ENCODE measurements around the gene CD80.
"Not testable (repeated sequence)": the region's sequence is repeated elsewhere in the genome, so short reads cannot be mapped to it uniquely, and the experiment has no call there.

Gene CD80

DNA sequence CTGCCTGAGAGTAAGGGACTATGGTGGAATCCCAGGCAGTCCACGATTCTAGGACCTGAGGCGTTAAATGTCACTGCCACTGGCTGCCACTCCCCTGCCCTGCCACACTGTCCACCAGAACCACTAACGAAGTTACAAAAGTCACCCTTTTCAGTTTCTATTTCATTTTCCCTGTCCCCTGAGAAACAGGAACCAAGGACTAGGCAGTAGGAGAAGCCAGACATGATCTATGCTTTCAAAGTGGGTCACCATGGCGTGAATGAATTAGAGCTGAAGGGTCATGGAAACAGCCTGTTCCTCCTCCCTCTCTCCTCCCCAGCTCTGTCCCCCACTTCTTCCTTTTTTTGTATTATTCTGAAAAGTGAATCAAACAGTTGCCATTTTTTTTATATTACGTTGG, 10.8 kb upstream of the CD80 start:
- H3K9me3 Mint-ChIP-seq, result no peaks in the 10 kb centered on the region
- H3K27ac Mint-ChIP-seq, result no peak overlapping the region
- H3K4me1 Mint-ChIP-seq, result peaks cover 7% of the 10 kb centered on the region
- H3K4me3 Mint-ChIP-seq, result no peak overlapping the region
- H3K36me3 Mint-ChIP-seq, result no peaks in the 10 kb centered on the region
- no peak for DNase-seq
- CTCF ChIA-PET, result no interaction called here
- peaks cover 48% of the 10 kb centered on the region for H3K27me3 Mint-ChIP-seq

- Mint-ChIP-seq H3K27ac (no peak overlapping the region), H3K27me3 (peaks cover 52% of the 10 kb centered on the region), H3K4me3 (no peak overlapping the region), H3K9me3 (no peaks in the 10 kb centered on the region), H3K4me1 (peaks cover 7% of the 10 kb centered on the region), H3K36me3 (peaks cover 2% of the 10 kb centered on the region)
- DNase-seq, result no peak
- CTCF ChIA-PET, result no interaction called here
These were observed 9.7 kb upstream of the CD80 start for GRCh38 chr3:119569156-119569555.

- CTCF ChIA-PET, H3K9me3 Mint-ChIP-seq, H3K36me3 Mint-ChIP-seq, DNase-seq, H3K27ac Mint-ChIP-seq, H3K4me3 Mint-ChIP-seq: not testable (repeated sequence)
- Mint-ChIP-seq H3K27me3 (peaks cover 18% of the 10 kb centered on the region), H3K4me1 (peaks cover 25% of the 10 kb centered on the region)
These were observed 3.9 kb upstream of the CD80 start for GRCh38 chr3:119563334-119563733.

DNA sequence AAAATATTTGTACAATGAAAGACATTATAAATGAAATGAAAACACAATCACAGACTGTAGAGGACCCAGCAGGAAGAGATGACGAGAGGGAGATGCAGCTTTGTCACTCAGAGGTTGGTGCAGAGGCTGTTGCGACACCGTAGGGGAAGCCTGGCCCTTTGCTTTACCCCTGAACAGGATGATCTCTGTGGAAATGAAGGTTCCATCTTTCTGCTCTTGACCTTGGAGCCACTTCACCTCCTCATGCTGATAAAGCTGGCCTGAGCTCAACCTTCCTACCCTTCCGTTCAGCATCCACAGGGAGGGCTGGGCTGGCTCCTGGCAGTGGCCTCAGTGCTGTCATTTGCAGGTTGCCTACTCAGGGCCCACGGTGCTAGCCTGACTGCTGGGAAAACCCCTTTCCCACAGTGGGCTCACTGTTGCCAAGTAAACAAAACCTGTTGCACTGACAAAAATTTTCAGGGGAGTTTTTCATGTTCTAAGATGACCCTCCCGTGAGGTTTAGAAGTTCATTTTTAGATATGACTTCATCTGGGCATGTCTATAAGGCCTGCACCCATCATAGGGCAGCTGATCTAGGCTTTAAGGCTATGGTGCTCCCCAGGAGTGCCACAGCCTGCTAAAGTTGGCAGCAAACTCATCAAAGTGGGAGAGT, 3.0 kb upstream of the CD80 start:
- H3K36me3 Mint-ChIP-seq, result peaks cover 5% of the 10 kb centered on the region
- DNase-seq, result no peak
- H3K4me1 Mint-ChIP-seq, result peaks cover 34% of the 10 kb centered on the region
- peaks cover 9% of the 10 kb centered on the region for H3K27me3 Mint-ChIP-seq
- H3K4me3 Mint-ChIP-seq, result no peak overlapping the region
- no peak overlapping the region for H3K27ac Mint-ChIP-seq
- CTCF ChIA-PET, result no interaction called here
- H3K9me3 Mint-ChIP-seq, result no peaks in the 10 kb centered on the region

- Mint-ChIP-seq H3K4me3 (no peak overlapping the region), H3K36me3 (peaks cover 27% of the 10 kb centered on the region), H3K9me3 (no peaks in the 10 kb centered on the region), H3K27ac (no peak overlapping the region), H3K27me3 (peaks cover 7% of the 10 kb centered on the region), H3K4me1 (peaks cover 57% of the 10 kb centered on the region)
- no peak for DNase-seq
- CTCF ChIA-PET, result interaction anchor here (0.6 to 2.3 kb wide), 10 partner anchors 34 to 332 kb away, joined by 3 to 10 read pairs (median 4); partner anchors contain the start of gene TMEM39A
These were observed 746 bp upstream of the CD80 start for GRCh38 chr3:119560160-119560559.

DNA sequence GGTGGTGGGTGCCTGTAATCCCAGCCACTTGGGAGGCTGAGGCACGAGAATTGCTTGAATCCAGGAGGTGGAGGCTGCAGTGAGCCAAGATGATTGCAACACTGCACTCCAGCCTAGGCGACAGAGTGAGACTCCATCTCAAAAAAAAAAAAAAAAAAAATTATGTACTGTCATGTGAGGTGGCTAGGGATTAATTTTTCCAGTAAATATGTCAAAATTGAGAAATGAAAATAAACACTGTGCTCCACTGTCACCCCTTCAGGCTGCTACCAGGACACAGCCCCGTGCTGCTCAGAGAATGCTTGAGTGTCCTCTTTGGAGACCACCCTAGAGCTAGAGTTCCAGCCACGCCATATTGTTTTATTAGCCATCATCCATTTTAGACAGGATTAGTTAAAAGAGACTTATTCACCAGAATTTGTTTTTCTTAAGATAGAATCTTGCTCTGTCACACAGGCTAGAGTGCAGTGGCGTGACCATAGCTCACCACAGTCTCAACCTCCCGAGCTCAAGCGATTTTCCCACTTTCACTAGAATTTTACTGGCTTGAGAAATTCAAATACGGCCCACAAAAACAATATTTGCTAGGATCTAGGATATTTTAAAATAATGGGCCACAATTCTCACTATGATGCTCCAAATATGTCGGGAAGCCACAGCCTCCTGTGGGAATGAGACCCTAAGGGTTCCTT, 642 bp downstream of the CD80 start:
- H3K9me3 Mint-ChIP-seq, result no peaks in the 10 kb centered on the region
- peak overlapping the region; percentile 70 for H3K4me3 Mint-ChIP-seq
- peak overlapping the region; percentile 81 for H3K27ac Mint-ChIP-seq
- H3K36me3 Mint-ChIP-seq, result peaks cover 35% of the 10 kb centered on the region
- peaks cover 3% of the 10 kb centered on the region for H3K27me3 Mint-ChIP-seq
- peaks cover 70% of the 10 kb centered on the region for H3K4me1 Mint-ChIP-seq
- no peak for DNase-seq
- CTCF ChIA-PET, result interaction anchor here (0.7 to 2.3 kb wide), 8 partner anchors 19 to 284 kb away, joined by 3 to 10 read pairs (median 4); partner anchors contain the start of gene TMEM39A

- Mint-ChIP-seq H3K27ac (peak overlapping the region; percentile 81), H3K27me3 (peaks cover 3% of the 10 kb centered on the region), H3K36me3 (peaks cover 39% of the 10 kb centered on the region), H3K4me1 (peaks cover 72% of the 10 kb centered on the region), H3K4me3 (peak overlapping the region; percentile 70), H3K9me3 (no peaks in the 10 kb centered on the region)
- CTCF ChIA-PET, result no interaction called here
- peak; percentile 54 for DNase-seq
These were observed 1.5 kb downstream of the CD80 start for GRCh38 chr3:119557877-119558269.

DNA sequence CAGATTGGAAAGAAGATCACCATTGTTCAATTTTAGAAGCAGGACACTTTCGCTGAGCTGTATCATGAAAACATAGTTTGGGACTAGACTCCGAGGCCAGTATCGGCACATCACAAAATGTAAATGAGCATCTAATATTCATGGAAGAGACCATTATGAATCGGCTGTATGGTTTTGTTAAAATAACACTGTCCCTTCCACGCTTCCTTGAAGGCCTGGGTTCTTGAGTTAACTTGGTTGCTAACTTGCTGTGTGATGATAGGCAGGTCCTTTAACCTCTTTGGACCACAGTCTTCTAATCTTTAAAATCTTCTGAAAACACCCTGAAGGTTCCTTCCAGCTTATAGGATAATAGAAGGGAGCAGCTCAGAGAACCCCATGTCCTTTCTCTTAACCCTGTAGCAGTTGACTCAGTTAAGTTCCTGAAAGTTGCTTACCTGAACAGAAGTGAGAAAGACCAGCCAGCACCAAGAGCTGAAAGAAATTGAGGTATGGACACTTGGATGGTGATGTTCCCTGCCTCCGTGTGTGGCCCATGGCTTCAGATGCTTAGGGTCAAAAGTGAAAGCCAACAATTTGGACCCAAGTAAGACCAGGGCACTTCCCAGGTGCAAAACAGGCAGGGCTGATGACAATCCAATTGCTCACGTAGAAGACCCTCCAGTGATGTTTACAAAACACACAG, 2.1 kb downstream of the CD80 start:
- peak overlapping the region; percentile 70 for H3K4me3 Mint-ChIP-seq

GRCh38 chr3:119555929-119556328, 3.5 kb downstream of the CD80 start:
- no peaks in the 10 kb centered on the region for H3K27me3 Mint-ChIP-seq
- peaks cover 70% of the 10 kb centered on the region for H3K4me1 Mint-ChIP-seq
- peak overlapping the region; percentile 70 for H3K4me3 Mint-ChIP-seq
- H3K36me3 Mint-ChIP-seq, result peaks cover 49% of the 10 kb centered on the region
- CTCF ChIA-PET, result interaction anchor here (0.8 kb wide), 1 partner anchor 336 kb away, joined by 3 read pairs; no protein-coding TSS in a partner anchor
- DNase-seq, result no peak
- no peaks in the 10 kb centered on the region for H3K9me3 Mint-ChIP-seq
- no peak overlapping the region for H3K27ac Mint-ChIP-seq

More for the DNA sequence above, 2.1 kb downstream of the CD80 start:
- Mint-ChIP-seq H3K27me3 (peaks cover under 1% of the 10 kb centered on the region), H3K4me1 (peaks cover 69% of the 10 kb centered on the region), H3K27ac (peak overlapping the region; percentile 81), H3K36me3 (peaks cover 41% of the 10 kb centered on the region), H3K9me3 (no peaks in the 10 kb centered on the region)
- CTCF ChIA-PET, result no interaction called here
- DNase-seq, result no peak

- Mint-ChIP-seq H3K36me3 (peaks cover 52% of the 10 kb centered on the region), H3K4me1 (peaks cover 67% of the 10 kb centered on the region), H3K9me3 (no peaks in the 10 kb centered on the region), H3K27me3 (no peaks in the 10 kb centered on the region), H3K4me3 (peak overlapping the region; percentile 70), H3K27ac (no peak overlapping the region)
- DNase-seq, result no peak
- CTCF ChIA-PET, result no interaction called here
These were observed 4.1 kb downstream of the CD80 start for GRCh38 chr3:119555309-119555735.

DNA sequence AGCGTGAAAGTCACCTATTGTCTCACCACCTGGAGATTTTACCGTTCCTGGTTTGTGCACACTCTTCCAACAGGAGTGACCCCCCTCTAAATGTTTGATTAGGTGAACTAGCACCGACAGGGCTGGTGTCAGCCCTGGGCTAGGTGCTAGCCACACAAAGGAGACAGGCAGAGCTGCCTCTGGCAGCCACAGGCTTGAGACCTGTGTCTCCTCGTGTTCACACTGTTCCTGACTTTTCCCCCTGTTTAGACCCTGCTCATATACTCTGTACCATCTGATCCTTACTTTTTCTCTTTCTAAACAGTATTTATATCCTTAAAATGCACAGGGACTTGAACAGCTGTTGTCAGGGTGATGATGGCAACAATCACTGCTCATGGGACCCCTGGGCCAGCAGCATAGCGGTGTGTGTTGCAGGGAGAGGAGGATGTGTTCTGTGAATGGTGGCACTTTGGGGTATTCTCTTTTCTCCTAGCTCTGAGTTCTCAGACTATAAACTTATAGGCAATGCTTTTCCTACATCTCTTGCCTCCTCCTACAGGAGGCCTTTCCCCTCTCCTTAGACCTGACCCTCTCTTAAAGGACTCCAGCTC, 5.5 kb downstream of the CD80 start:
- Mint-ChIP-seq H3K4me3 (no peak overlapping the region), H3K27me3 (no peaks in the 10 kb centered on the region), H3K9me3 (no peaks in the 10 kb centered on the region), H3K36me3 (peaks cover 58% of the 10 kb centered on the region), H3K27ac (no peak overlapping the region), H3K4me1 (peaks cover 59% of the 10 kb centered on the region)
- DNase-seq, result no peak
- CTCF ChIA-PET, result no interaction called here

- H3K9me3 Mint-ChIP-seq, H3K27ac Mint-ChIP-seq, H3K4me3 Mint-ChIP-seq, DNase-seq, H3K27me3 Mint-ChIP-seq: not testable (repeated sequence)
- CTCF ChIA-PET, result interaction anchor here (0.7 kb wide), 1 partner anchor 98 kb away, joined by 3 read pairs; no protein-coding TSS in a partner anchor
- peaks cover 58% of the 10 kb centered on the region for H3K36me3 Mint-ChIP-seq
- H3K4me1 Mint-ChIP-seq, result peaks cover 50% of the 10 kb centered on the region
These were observed 6.5 kb downstream of the CD80 start for GRCh38 chr3:119552928-119553327.

DNA sequence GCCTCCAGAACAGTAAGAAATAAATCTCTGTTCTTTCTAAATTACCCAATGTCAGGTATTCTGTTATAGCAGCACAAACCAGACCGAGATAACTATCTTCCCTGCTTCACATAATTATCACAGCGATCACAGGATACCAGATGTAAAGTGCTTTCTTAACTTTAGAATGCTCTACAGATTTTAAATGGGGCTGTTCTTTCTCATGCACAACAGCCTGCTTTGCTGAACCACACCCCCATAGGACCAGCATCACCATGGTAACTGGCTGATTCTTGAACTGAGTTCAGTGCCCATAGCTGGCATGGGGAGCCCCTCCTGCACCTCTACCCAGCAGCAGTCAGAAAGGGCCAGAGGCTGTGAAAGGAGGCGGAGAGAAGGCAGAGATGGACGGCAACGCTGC, 7.8 kb downstream of the CD80 start:
- DNase-seq, result no peak
- Mint-ChIP-seq H3K27ac (no peak overlapping the region), H3K4me1 (peaks cover 37% of the 10 kb centered on the region), H3K27me3 (no peaks in the 10 kb centered on the region), H3K4me3 (no peak overlapping the region), H3K36me3 (peaks cover 47% of the 10 kb centered on the region), H3K9me3 (no peaks in the 10 kb centered on the region)
- CTCF ChIA-PET, result no interaction called here

DNA sequence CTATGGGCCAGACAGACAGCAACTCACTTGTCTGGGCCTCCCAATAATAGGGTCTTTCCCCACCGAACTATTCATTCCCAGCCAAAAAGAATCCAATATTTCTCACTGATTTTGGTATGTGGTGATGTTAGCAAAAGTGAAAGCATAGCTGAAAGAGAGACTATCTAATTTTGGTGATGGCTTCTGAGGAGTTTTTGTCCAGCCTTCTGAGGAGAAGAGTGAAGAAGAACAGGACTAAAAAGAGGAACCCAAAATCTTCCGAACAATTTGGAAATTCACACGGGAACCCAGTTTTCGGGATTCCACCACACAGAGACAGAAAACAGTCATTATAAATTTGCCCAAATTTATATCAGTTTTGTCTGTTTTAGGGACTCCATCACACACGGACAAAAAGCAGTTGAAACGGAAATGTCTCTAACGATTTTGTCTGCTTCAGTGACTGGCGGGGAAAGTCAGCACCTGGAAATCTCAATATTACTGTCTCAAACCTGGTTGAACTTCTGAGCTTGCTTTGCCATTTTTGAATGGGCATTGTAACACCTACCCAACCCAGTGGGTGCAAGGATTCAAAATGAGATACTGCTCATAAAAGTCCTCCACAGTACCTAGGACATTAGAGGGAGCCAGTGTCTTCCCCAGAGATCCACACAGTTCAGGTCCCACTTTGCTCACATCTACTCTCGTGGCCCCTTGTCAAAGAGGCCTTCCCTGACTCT, 9.1 kb downstream of the CD80 start:
- Mint-ChIP-seq H3K27me3 (no peaks in the 10 kb centered on the region), H3K9me3 (no peaks in the 10 kb centered on the region), H3K4me1 (peaks cover 25% of the 10 kb centered on the region), H3K27ac (no peak overlapping the region), H3K4me3 (no peak overlapping the region), H3K36me3 (peaks cover 43% of the 10 kb centered on the region)
- CTCF ChIA-PET, result no interaction called here
- DNase-seq, result no peak

Measured in activated naive CD4-positive, alpha-beta T cell treated with anti-CD3 and anti-CD28 coated beads, Interleukin-2, amount 10 ng/mL, durations not matched to agents 7 days and 5 days (primary cell).